Thymus (tissue), 11 donors: ENCODE results near the gene CASS4. TPM values are rescaled to one million over a fixed set of nuclear protein-coding genes. Genes with fewer than 3 reads are reported as not detected.
A peak's percentile ranks its signal among the peaks of the same experiment; 100 is the strongest.

Source experiments
- DNase-seq, 9 donors: peaks; one replicate each; pipeline ENCODE4 v3.0.0-alpha.2; 2013; ENCODE audit warnings: low spot score in 9 of 9, low read depth in 6 of 9, missing footprints in 1 of 9
- H3K27ac ChIP-seq, 2 donors: one replicate each; pipeline ENCODE4 v1.5.1; 2013; ENCODE audit warnings: control low read depth in 1 of 2, low read depth in 1 of 2, low read length in 1 of 2, mild to moderate bottlenecking in 1 of 2, moderate library complexity in 1 of 2
- H3K27me3 ChIP-seq, 2 donors: one replicate each; pipeline ENCODE4 v1.5.1; 2013; ENCODE audit warnings: low read length in 1 of 2; ENCODE audit not compliant: control insufficient read depth in 2 of 2, insufficient read depth in 1 of 2
- H3K36me3 ChIP-seq, 2 donors: one replicate each; pipeline ENCODE4 v1.5.1; 2013; ENCODE audit warnings: low read length in 1 of 2, mild to moderate bottlenecking in 1 of 2, moderate library complexity in 1 of 2; ENCODE audit not compliant: control insufficient read depth in 2 of 2, insufficient read depth in 2 of 2
- H3K4me1 ChIP-seq, 2 donors: one replicate each; pipeline ENCODE4 v1.5.1; 2013; ENCODE audit warnings: low read length in 2 of 2; ENCODE audit not compliant: control insufficient read depth in 2 of 2, insufficient read depth in 2 of 2
- H3K4me3 ChIP-seq, 2 donors: one replicate each; pipeline ENCODE4 v1.5.1; 2013; ENCODE audit warnings: low read length in 2 of 2, control low read depth in 1 of 2, mild to moderate bottlenecking in 1 of 2
- H3K9me3 ChIP-seq, 2 donors: one replicate each; pipeline ENCODE4 v1.5.1; 2013; ENCODE audit warnings: low read length in 1 of 2, mild to moderate bottlenecking in 1 of 2; ENCODE audit not compliant: control insufficient read depth in 2 of 2, insufficient read depth in 1 of 2
- whole genome bisulfite sequencing: extraction: QIAGEN DNeasy Blood & Tissue Kit; methylation state at CpG from one replicate; pipeline ENCODE4 v1.1.7; 2013; 5-methylcytosine and 5-hydroxymethylcytosine counted together
- polyA plus RNA-seq: library from polyadenylated mRNA; stranded (reverse); fragments of 200-250 nt; gene quantifications from one replicate; pipeline ENCODE4 v1.2.3, GENCODE V29; 2013
- total RNA-seq: library from RNA; stranded (reverse); fragments of 120-200 nt; gene quantifications from one replicate; pipeline ENCODE4 v1.2.4, GENCODE V29; 2013
- donor health status: healthy.

CASS4 gene
- total and polyA plus RNA-seq, 2 donors, result 2.8 to 3.7 TPM

GRCh38 chr20:56431471-56431870 lies 19.4 kb downstream of the CASS4 start:
- H3K27ac ChIP-seq, result no peak overlapping the region
- H3K9me3 ChIP-seq, result no peaks in the 10 kb centered on the region
- WGBS, result 97% methylated on average over 3 of the region's 3 CpGs
- H3K4me1 ChIP-seq, result peaks cover 0 to 2% of the 10 kb centered on the region in 2 donors
- no peaks in the 10 kb centered on the region for H3K27me3 ChIP-seq
- DNase-seq, result no peak
- H3K36me3 ChIP-seq, result no peaks in the 10 kb centered on the region
- H3K4me3 ChIP-seq, result no peak overlapping the region

- no peak overlapping the region for H3K27ac ChIP-seq
- H3K4me1 ChIP-seq, result peaks cover 0 to 2% of the 10 kb centered on the region in 2 donors
- WGBS, result 95% methylated on average over 3 of the region's 3 CpGs
- no peaks in the 10 kb centered on the region for H3K36me3 ChIP-seq
- DNase-seq, result no peak
- H3K4me3 ChIP-seq, result no peak overlapping the region
- H3K9me3 ChIP-seq, result no peaks in the 10 kb centered on the region
- no peaks in the 10 kb centered on the region for H3K27me3 ChIP-seq
These were observed 21.3 kb downstream of the CASS4 start for GRCh38 chr20:56433221-56433879.

GRCh38 chr20:56433880-56434255 lies 21.8 kb downstream of the CASS4 start:
- Histone ChIP-seq H3K9me3 (no peaks in the 10 kb centered on the region), H3K4me3 (no peak overlapping the region), H3K36me3 (no peaks in the 10 kb centered on the region), H3K4me1 (peaks cover 0 to 3% of the 10 kb centered on the region in 2 donors), H3K27me3 (no peaks in the 10 kb centered on the region), H3K27ac (no peak overlapping the region)
- DNase-seq, result no peak
- 94% methylated on average over 6 of the region's 6 CpGs for WGBS

- Histone ChIP-seq H3K27me3 (no peaks in the 10 kb centered on the region), H3K4me3 (no peak overlapping the region), H3K27ac (no peak overlapping the region), H3K9me3 (no peaks in the 10 kb centered on the region), H3K4me1 (peaks cover 14 to 24% of the 10 kb centered on the region in 2 donors), H3K36me3 (no peaks in the 10 kb centered on the region)
- 98% methylated on average over 20 of the region's 20 CpGs for WGBS
- DNase-seq, result no peak
These were observed 25.3 kb downstream of the CASS4 start for GRCh38 chr20:56437196-56437960.

GRCh38 chr20:56438284-56438683 lies 26.2 kb downstream of the CASS4 start:
- no peaks in the 10 kb centered on the region for H3K27me3 ChIP-seq
- DNase-seq, result no peak
- H3K9me3 ChIP-seq, result no peaks in the 10 kb centered on the region
- WGBS, result 97% methylated on average over 4 of the region's 4 CpGs
- no peak overlapping the region for H3K4me3 ChIP-seq
- no peak overlapping the region for H3K27ac ChIP-seq
- H3K4me1 ChIP-seq, result peaks cover 14 to 29% of the 10 kb centered on the region in 2 donors
- H3K36me3 ChIP-seq, result no peaks in the 10 kb centered on the region

- DNase-seq, result peak in 2 of 9 donors; percentile 32 to 58
- Histone ChIP-seq H3K4me1 (peaks cover 14 to 32% of the 10 kb centered on the region in 2 donors), H3K9me3 (no peaks in the 10 kb centered on the region), H3K27ac (peak overlapping the region; percentile 10 to 48), H3K36me3 (no peaks in the 10 kb centered on the region), H3K4me3 (no peak overlapping the region), H3K27me3 (no peaks in the 10 kb centered on the region)
- 26% methylated on average over 5 of the region's 5 CpGs for WGBS
These were observed 27.8 kb downstream of the CASS4 start for GRCh38 chr20:56439771-56440291.

- Histone ChIP-seq H3K4me3 (no peak overlapping the region), H3K27ac (peak overlapping the region in 1 of 2 donors; percentile 48), H3K9me3 (no peaks in the 10 kb centered on the region), H3K27me3 (no peaks in the 10 kb centered on the region), H3K36me3 (no peaks in the 10 kb centered on the region), H3K4me1 (peaks cover 14 to 32% of the 10 kb centered on the region in 2 donors)
- 33% methylated on average over 4 of the region's 4 CpGs for WGBS
- peak in 7 of 9 donors; percentile 26 to 83 (median 50) for DNase-seq
These were observed 28.4 kb downstream of the CASS4 start for GRCh38 chr20:56440346-56441007.

GRCh38 chr20:56442389-56443365 lies 30.6 kb downstream of the CASS4 start:
- Histone ChIP-seq H3K4me1 (peaks cover 14 to 32% of the 10 kb centered on the region in 2 donors), H3K27ac (peak overlapping the region in 1 of 2 donors; percentile 7), H3K27me3 (no peaks in the 10 kb centered on the region), H3K36me3 (no peaks in the 10 kb centered on the region), H3K9me3 (no peaks in the 10 kb centered on the region), H3K4me3 (no peak overlapping the region)
- DNase-seq, result peak in 1 of 9 donors; percentile 32
- WGBS, result 82% methylated on average over 17 of the region's 17 CpGs
